ENCODE data around the gene CCDC142. TPM values are rescaled to one million over a fixed set of nuclear protein-coding genes. Genes with fewer than 3 reads are reported as not detected.

CCDC142 gene
- total RNA-seq, 4 donors from 2014 or later: 10.9 to 42.8 (median 35.7) TPM

DNA sequence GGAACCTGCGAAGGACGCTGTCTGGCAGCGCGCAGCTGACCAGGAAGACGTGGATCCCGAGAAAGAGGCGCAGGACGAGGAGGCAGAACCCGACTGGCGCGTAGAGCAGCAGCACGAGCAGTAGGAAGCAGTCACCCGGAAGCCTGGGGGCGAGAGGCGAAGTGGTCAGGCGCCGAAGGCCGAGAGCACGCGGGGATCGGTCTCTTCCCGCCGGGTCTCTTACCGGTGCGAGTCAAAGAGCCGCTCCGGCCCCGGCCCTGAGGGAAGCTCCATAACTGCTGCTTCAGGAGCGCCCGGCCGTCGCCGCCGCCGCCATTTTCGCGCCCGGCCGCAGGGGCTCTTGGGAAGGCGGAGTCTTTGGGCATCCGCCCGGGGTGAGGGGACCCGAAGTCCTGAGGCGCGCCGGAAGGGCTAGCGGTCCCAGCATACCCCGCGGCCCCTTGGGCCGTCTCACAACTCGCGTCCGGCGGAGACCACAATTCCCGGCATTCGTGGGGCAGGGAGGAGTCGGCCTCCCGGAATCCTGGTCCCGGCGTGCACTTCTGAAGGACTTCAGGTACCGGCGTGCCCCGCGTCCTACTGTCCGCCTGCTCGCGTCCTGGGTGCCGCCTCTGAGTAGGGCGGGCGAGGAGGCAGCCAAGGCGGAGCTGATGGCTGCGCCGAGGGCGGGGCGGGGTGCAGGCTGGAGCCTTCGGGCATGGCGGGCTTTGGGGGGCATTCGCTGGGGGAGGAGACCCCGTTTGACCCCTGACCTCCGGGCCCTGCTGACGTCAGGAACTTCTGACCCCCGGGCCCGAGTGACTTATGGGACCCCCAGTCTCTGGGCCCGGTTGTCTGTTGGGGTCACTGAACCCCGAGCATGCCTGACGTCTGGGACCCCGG is 46.8 kb upstream of the CCDC142 start, which contains the start of the genes AUP1 and HTRA2:
TSS of gene AUP1 (minus strand) at position 350 of the 882 bp plus-strand sequence. CDS start at position 273, 77 bp downstream.
TSS of gene HTRA2 (plus strand) at position 577 of the 882 bp plus-strand sequence. CDS start at position 651, 74 bp downstream.
- intact Hi-C loops (cut with DNase I; ENCODE audit: low total_unique reads): no loop called here
- Histone ChIP-seq H3K4me1 (peaks cover 0 to 8% of the 10 kb centered on the region in 2 donors), H3K36me3 (no peaks in the 10 kb centered on the region)

DNA sequence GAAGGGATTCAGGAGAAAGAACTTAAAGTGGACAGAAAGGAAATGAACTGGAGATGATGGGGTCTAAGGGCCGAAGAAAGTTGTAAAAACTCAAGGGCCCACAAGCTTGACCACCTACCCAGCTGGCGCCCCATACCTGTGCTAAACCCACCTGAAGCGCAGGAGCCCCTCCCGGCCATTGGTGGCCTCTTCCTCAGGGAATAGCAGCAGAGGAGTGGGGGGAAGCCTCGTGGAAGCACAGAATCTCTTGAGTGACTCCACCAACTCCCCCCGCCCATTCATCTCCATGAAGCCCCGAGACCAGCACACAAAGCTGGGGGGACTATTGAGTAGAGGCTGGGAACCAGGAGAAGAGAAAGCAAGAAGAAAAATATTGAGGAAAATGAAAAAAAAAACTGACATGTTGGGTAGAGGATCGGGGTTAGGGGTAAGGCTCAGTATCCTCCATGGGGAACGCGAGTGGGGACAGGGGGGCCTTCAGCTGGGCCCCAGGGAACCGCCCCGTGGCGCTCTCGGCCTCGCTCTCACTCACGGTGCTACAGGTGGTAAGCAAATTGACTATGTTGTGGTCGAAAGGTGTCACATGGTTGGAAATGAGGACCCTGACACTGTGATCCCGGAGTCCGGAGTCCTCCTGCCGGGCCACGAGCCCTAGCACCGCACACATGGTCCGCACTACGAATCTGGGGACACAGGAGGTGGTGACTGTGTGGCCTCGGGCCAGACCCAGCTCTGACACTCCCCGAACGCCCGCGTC is 46.0 kb upstream of the CCDC142 start:
- H3K27me3 ChIP-seq: no peaks in the 10 kb centered on the region
- no peak for DNase-seq
- H3K4me3 ChIP-seq: peak overlapping the region; percentile 69 to 84
- intact Hi-C loops (cut with DNase I; ENCODE audit: low total_unique reads): no loop called here
- peaks cover 0 to 8% of the 10 kb centered on the region in 2 donors for H3K4me1 ChIP-seq
- H3K27ac ChIP-seq: peak overlapping the region; percentile 75 to 88
- no peaks in the 10 kb centered on the region for H3K9me3 ChIP-seq
- TF ChIP-seq POLR2A (IDR thresholded peaks at IDR 0.05): no peak
- TF ChIP-seq, protein P1, sequence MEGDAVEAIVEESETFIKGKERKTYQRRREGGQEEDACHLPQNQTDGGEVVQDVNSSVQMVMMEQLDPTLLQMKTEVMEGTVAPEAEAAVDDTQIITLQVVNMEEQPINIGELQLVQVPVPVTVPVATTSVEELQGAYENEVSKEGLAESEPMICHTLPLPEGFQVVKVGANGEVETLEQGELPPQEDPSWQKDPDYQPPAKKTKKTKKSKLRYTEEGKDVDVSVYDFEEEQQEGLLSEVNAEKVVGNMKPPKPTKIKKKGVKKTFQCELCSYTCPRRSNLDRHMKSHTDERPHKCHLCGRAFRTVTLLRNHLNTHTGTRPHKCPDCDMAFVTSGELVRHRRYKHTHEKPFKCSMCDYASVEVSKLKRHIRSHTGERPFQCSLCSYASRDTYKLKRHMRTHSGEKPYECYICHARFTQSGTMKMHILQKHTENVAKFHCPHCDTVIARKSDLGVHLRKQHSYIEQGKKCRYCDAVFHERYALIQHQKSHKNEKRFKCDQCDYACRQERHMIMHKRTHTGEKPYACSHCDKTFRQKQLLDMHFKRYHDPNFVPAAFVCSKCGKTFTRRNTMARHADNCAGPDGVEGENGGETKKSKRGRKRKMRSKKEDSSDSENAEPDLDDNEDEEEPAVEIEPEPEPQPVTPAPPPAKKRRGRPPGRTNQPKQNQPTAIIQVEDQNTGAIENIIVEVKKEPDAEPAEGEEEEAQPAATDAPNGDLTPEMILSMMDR (IDR thresholded peaks at IDR 0.05): no peak
- no peaks in the 10 kb centered on the region for H3K36me3 ChIP-seq

More for the DNA sequence above, 46.8 kb upstream of the CCDC142 start, which contains the start of the genes AUP1 and HTRA2:
- Histone ChIP-seq H3K27ac (peak within 1 kb of the TSS; percentile 75 to 88), H3K27me3 (no peaks in the 10 kb centered on the region), H3K9me3 (no peaks in the 10 kb centered on the region), H3K4me3 (peak within 1 kb of the TSS; percentile 69 to 84)
- peak; percentile 98 for DNase-seq
- TF ChIP-seq POLR2A (IDR thresholded peaks at IDR 0.05): peak; percentile 14 to 85
- TF ChIP-seq, protein P1 (IDR thresholded peaks at IDR 0.05): peak in 1 of 4 experiments; percentile 23

DNA sequence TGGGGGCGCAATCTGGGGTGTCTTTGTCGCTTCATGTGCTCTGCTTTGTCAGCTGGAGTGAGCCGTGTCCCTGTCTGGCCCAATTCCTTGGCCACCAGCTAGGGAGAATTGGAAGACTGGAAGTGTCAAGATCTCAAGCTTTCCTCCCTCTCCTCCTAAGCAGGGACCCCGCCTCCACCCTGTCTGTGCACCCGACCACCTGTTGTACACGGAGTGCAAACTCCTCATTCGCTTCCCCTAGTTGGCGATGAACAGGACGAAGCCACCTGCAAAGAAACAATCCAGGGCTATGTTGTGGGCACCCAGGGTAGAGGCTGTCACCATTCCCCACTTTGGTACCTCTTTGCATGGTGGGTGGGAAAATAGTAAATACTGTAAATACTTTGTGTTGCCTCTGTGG is 44.9 kb upstream of the CCDC142 start:
- no peaks in the 10 kb centered on the region for H3K27me3 ChIP-seq
- TF ChIP-seq, protein P1 (IDR thresholded peaks at IDR 0.05): no peak
- no peak for TF ChIP-seq POLR2A (IDR thresholded peaks at IDR 0.05)
- H3K9me3 ChIP-seq: no peaks in the 10 kb centered on the region
- H3K4me1 ChIP-seq: peaks cover 0 to 8% of the 10 kb centered on the region in 2 donors
- no peak overlapping the region for H3K4me3 ChIP-seq
- intact Hi-C loops (cut with DNase I; ENCODE audit: low total_unique reads): no loop called here
- no peaks in the 10 kb centered on the region for H3K36me3 ChIP-seq
- DNase-seq: no peak
- H3K27ac ChIP-seq: no peak overlapping the region

DNA sequence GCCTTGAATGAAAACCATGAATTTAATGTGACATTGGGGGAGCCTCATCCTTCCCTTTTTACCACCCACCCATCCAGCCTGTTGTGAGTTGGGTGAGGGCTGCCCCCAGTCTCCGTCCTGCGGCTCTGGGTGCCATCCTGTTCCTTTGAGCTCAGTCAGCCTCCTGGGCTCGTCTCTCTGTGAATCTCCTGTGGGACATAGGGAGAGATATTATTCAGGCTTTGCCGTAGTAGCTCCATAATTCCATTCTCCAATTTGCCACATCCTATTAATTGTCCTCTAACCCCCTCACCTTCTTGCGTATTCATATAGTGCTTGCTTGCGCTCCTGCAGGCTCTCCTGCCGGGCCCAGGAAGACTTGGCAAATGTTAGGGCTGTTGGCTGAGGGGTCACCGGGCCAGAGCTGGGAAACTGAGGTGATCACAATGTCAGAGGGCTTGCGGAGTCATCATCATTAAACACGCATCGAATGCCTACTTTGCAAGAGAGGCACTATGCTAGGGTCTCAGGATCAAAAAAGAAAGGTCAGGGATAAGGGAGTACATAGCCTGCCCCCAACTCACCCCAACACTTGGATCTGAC is 43.9 kb upstream of the CCDC142 start:
- Histone ChIP-seq H3K36me3 (no peaks in the 10 kb centered on the region), H3K4me1 (peaks cover 0 to 8% of the 10 kb centered on the region in 2 donors), H3K9me3 (no peaks in the 10 kb centered on the region), H3K4me3 (no peak overlapping the region), H3K27me3 (no peaks in the 10 kb centered on the region), H3K27ac (no peak overlapping the region)
- no peak for DNase-seq
- intact Hi-C loops (cut with DNase I; ENCODE audit: low total_unique reads): no loop called here
- TF ChIP-seq, protein P1 (IDR thresholded peaks at IDR 0.05): no peak
- TF ChIP-seq POLR2A (IDR thresholded peaks at IDR 0.05): no peak

Measured in uterus (tissue), 4 donors.